Karpas-422 (cell line): ENCODE data around the gene EXOSC9. TPM values are rescaled to one million over a fixed set of nuclear protein-coding genes. Genes with fewer than 3 reads are reported as not detected.

Experiments used
- DNase-seq: peaks from one replicate; pipeline ENCODE4 v3.0.0-alpha.2; 2015
- H2AFZ ChIP-seq: fragments of 200-600 bp; sonication (generic); 2 replicates; pipeline ENCODE4 v1.6.1; 2014; ENCODE audit warnings: antibody characterized with exemption, low read length, mixed read lengths
- H3K27ac ChIP-seq: fragments of 200-600 bp; sonication (generic); 2 replicates; pipeline ENCODE4 v1.5.1; 2014; ENCODE audit warnings: mild to moderate bottlenecking, low read length, moderate library complexity
- H3K27me3 ChIP-seq: fragments of 200-600 bp; sonication (generic); 2 replicates; pipeline ENCODE4 v1.6.1; 2014; ENCODE audit warnings: low read length, mixed read lengths
- H3K36me3 ChIP-seq: fragments of 200-600 bp; sonication (generic); 2 replicates; pipeline ENCODE4 v1.6.1; 2014; ENCODE audit warnings: low read length, mixed read lengths; ENCODE audit not compliant: insufficient read depth
- H3K4me1 ChIP-seq: fragments of 200-600 bp; sonication (generic); 2 replicates; pipeline ENCODE4 v1.6.1; 2014; ENCODE audit warnings: mild to moderate bottlenecking, low read length, mixed read lengths
- H3K4me2 ChIP-seq: fragments of 200-600 bp; sonication (generic); 2 replicates; pipeline ENCODE4 v1.6.1; 2014; ENCODE audit warnings: low read length, low read depth, mild to moderate bottlenecking; ENCODE audit not compliant: poor library complexity, severe bottlenecking
- H3K4me3 ChIP-seq: fragments of 200-600 bp; sonication (generic); 2 replicates; pipeline ENCODE4 v1.5.1; 2014; ENCODE audit warnings: mild to moderate bottlenecking, antibody characterized with exemption, low read length, mixed read lengths
- H3K79me2 ChIP-seq: fragments of 200-600 bp; sonication (generic); 2 replicates; pipeline ENCODE4 v1.6.1; 2014; ENCODE audit warnings: mild to moderate bottlenecking, low read length, mixed read lengths
- H3K9ac ChIP-seq: fragments of 200-600 bp; sonication (generic); 2 replicates; pipeline ENCODE4 v1.6.0; 2014; ENCODE audit warnings: low read length
- H3K9me2 ChIP-seq: fragments of 200-600 bp; sonication (generic), shearing (Covaris generic); replicated peaks from 2 replicates; pipeline ENCODE4 v1.6.0; 2014; ENCODE audit warnings: mild to moderate bottlenecking, low read length, moderate library complexity; ENCODE audit not compliant: insufficient read depth
- H3K9me3 ChIP-seq: fragments of 300-700, 200-600 bp; sonication (generic); 2 replicates; pipeline ENCODE4 v1.6.1; 2014; ENCODE audit warnings: low read length, mixed read lengths
- H4K20me1 ChIP-seq: fragments of 200-600 bp; sonication (generic); 2 replicates; pipeline ENCODE4 v1.6.1; 2014; ENCODE audit warnings: mild to moderate bottlenecking, antibody characterized with exemption, low read length, low read depth; ENCODE audit not compliant: insufficient read depth
- total RNA-seq: library from RNA; depleted of rRNA; stranded (reverse); fragments of >200 nt; shearing (Covaris generic); gene quantifications from 2 replicates; pipeline ENCODE4 v1.2.3, GENCODE V29; 2014; ENCODE audit warnings: low replicate concordance

Gene EXOSC9
- total RNA-seq, 1 experiment from 2014 or later = 38.2 TPM

GRCh38 chr4:121822796-121823504, 21.8 kb downstream of the EXOSC9 start:
- Histone ChIP-seq H3K9me3 (no peaks in the 10 kb centered on the region), H2AFZ (peak overlapping the region; percentile 55; the same call in 1 of the 2 replicates), H3K27me3 (no peaks in the 10 kb centered on the region), H3K4me1 (peaks cover 49% of the 10 kb centered on the region), H3K27ac (peak overlapping the region; percentile 73), H3K4me3 (peak overlapping the region; percentile 91), H3K4me2 (peak overlapping the region; percentile 91), H3K79me2 (peaks cover 51% of the 10 kb centered on the region), H3K36me3 (peaks cover 57% of the 10 kb centered on the region), H3K9ac (peak overlapping the region; percentile 83), H4K20me1 (peaks cover 5% of the 10 kb centered on the region; the same call in 1 of the 2 replicates), H3K9me2 (no peaks in the 10 kb centered on the region)
- peak; percentile 87 for DNase-seq

- peak within 1 kb of the TSS; percentile 83 for H3K9ac ChIP-seq
- DNase-seq = peak; percentile 99
- peak within 1 kb of the TSS; percentile 91 for H3K4me2 ChIP-seq
- peak within 1 kb of the TSS; percentile 73 for H3K27ac ChIP-seq
- peaks cover 44% of the 10 kb centered on the region for H3K79me2 ChIP-seq
- no peaks in the 10 kb centered on the region for H3K27me3 ChIP-seq
- peak within 1 kb of the TSS; percentile 91 for H3K4me3 ChIP-seq
- H3K4me1 ChIP-seq = peaks cover 44% of the 10 kb centered on the region
- peaks cover 50% of the 10 kb centered on the region for H3K36me3 ChIP-seq
- no peaks in the 10 kb centered on the region for H3K9me3 ChIP-seq
- no peaks in the 10 kb centered on the region for H3K9me2 ChIP-seq
- peaks cover 5% of the 10 kb centered on the region; the same call in 1 of the 2 replicates for H4K20me1 ChIP-seq
- peak within 1 kb of the TSS; percentile 55; the same call in 1 of the 2 replicates for H2AFZ ChIP-seq
Measured at GRCh38 chr4:121823505-121824170, 22.5 kb downstream of the EXOSC9 start, which contains the start of gene CCNA2. CCNA2 (minus strand) TSS chr4:121823883; CDS start chr4:121823628, 255 bp downstream.

DNA sequence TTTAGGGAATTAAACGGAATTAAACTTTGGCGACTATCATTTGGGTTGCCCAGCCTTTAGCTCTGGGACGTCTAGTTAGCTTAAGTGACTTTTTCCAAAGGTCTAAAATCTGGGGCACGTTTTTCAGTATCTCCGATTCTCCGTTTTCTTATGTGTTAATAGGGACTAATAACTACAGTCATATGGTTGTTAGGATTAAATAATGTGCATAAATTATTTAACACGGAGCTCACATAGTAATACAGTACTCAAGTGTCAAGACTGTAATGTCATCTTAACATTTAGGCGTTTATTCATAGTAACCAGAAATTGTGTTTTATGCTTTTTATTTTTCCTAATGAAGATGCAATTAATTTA, 23.0 kb downstream of the EXOSC9 start:
- peak overlapping the region; percentile 70 for H3K9ac ChIP-seq
- peaks cover 41% of the 10 kb centered on the region for H3K4me1 ChIP-seq
- peak overlapping the region; percentile 69 for H3K27ac ChIP-seq
- no peak for DNase-seq
- H3K4me3 ChIP-seq = peak overlapping the region; percentile 91
- peaks cover 41% of the 10 kb centered on the region for H3K79me2 ChIP-seq
- no peaks in the 10 kb centered on the region for H3K27me3 ChIP-seq
- H3K9me3 ChIP-seq = no peaks in the 10 kb centered on the region
- H3K4me2 ChIP-seq = peak overlapping the region; percentile 91
- peaks cover 45% of the 10 kb centered on the region for H3K36me3 ChIP-seq
- H4K20me1 ChIP-seq = peaks cover 5% of the 10 kb centered on the region; the same call in 1 of the 2 replicates
- H3K9me2 ChIP-seq = no peaks in the 10 kb centered on the region
- H2AFZ ChIP-seq = peak overlapping the region; percentile 52; the same call in 1 of the 2 replicates

DNA sequence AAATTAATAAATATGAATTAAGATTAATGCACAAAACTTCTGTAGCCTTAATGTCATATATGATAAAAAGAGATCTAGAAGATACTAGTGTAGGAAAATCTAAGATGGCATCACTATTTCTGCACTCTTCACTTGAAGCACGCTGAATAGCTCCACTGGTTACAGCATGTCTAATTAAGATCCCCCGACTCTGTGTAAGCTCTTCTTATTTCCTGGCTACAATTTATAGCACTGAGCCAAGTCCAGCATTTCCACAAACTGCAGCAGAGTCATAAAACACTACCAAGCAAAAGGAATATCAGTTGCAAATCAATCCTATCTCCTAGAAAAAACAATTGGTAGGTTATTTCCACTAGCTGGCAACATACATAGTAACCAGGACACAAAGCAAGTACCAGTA, 23.8 kb downstream of the EXOSC9 start:
- Histone ChIP-seq H3K79me2 (peaks cover 36% of the 10 kb centered on the region), H3K27ac (peak overlapping the region; percentile 45), H3K4me2 (peak overlapping the region; percentile 91), H3K4me1 (peaks cover 36% of the 10 kb centered on the region), H3K36me3 (peaks cover 39% of the 10 kb centered on the region), H3K4me3 (no peak overlapping the region), H3K9ac (no peak overlapping the region), H4K20me1 (peaks cover 5% of the 10 kb centered on the region; the same call in 1 of the 2 replicates), H3K27me3 (no peaks in the 10 kb centered on the region), H3K9me3 (no peaks in the 10 kb centered on the region), H3K9me2 (no peaks in the 10 kb centered on the region), H2AFZ (peak overlapping the region; percentile 81)
- peak; percentile 55 for DNase-seq

- Histone ChIP-seq H3K27ac (no peak overlapping the region), H3K4me3 (no peak overlapping the region)
Measured at GRCh38 chr4:121827853-121828252, 26.7 kb downstream of the EXOSC9 start.

DNA sequence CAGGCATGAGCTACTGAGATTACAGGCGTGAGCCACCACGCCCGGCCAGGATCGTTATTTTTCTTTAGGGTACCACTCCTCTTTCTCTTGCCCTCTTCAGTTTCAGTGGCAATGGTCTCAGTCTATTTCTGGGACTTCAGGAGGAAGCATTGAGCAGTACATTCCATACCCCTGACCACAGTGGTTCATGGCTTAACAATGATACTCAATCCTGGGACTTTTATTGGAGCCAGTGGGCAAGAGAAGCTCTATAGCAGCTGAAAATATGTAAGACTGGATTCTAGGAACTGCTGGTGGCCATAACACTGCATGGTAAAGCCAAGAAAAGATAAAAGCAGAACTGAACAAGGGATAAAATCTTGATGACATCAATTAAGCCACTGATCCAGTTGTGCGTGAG, 28.4 kb downstream of the EXOSC9 start:
- no peak overlapping the region for H3K4me2 ChIP-seq
- no peaks in the 10 kb centered on the region for H3K9me2 ChIP-seq
- H3K4me3 ChIP-seq = no peak overlapping the region
- H4K20me1 ChIP-seq = no peaks in the 10 kb centered on the region
- no peak overlapping the region for H3K9ac ChIP-seq
- H3K27ac ChIP-seq = no peak overlapping the region
- no peaks in the 10 kb centered on the region for H3K27me3 ChIP-seq
- H3K9me3 ChIP-seq = no peaks in the 10 kb centered on the region
- no peaks in the 10 kb centered on the region for H3K79me2 ChIP-seq
- H3K36me3 ChIP-seq = peaks cover 21% of the 10 kb centered on the region; the same call in 1 of the 2 replicates
- no peak for DNase-seq
- H3K4me1 ChIP-seq = peaks cover 7% of the 10 kb centered on the region
- no peak overlapping the region for H2AFZ ChIP-seq

More at GRCh38 chr4:121827853-121828252, 26.7 kb downstream of the EXOSC9 start:
- no peak overlapping the region for H3K9ac ChIP-seq
- H3K4me1 ChIP-seq = peaks cover 12% of the 10 kb centered on the region
- H3K9me3 ChIP-seq = no peaks in the 10 kb centered on the region
- no peaks in the 10 kb centered on the region for H3K9me2 ChIP-seq
- no peak overlapping the region for H2AFZ ChIP-seq
- no peak overlapping the region for H3K4me2 ChIP-seq
- H3K79me2 ChIP-seq = peaks cover 8% of the 10 kb centered on the region
- no peaks in the 10 kb centered on the region for H3K27me3 ChIP-seq
- peaks cover 15% of the 10 kb centered on the region; the same call in 1 of the 2 replicates for H3K36me3 ChIP-seq
- no peak for DNase-seq
- H4K20me1 ChIP-seq = no peaks in the 10 kb centered on the region

DNA sequence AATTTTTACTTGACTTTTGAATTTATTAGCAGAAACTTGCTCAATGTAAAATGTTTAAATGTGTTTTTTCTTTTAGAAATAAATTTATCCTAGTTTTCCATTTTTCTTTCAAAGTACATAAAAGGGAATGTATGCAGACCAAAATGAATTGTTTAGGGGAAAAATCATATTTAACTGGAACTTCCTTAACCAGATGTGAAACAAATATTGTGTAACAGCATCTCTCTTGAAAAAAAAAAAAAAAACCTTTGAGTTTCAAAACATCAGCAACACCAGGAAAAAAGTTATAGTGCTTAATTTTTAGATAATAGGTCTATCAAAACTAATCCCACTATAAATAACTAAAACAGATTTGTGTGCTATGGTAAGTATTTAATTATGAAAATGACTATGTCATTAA, 37.0 kb downstream of the EXOSC9 start:
- DNase-seq = no peak
- H4K20me1 ChIP-seq = no peaks in the 10 kb centered on the region

DNA sequence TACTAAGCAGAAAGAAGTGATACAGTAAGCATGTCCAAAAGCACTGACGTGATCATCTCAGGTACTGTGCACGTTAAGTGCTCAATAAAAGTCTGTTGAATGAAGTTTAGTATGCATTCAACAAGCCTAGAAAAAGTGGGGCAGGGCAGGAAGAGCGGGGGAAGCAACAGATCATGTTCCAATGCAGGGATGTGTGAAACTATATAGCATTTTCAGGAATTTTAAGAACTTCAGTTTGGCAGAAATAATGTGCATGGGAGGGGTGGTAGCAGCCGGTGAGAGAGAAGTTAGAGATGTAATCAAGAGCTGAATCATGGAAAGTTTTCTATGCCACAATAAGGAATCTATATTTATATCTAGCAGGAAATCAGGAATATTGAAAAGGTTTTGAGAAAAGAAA, 41.7 kb downstream of the EXOSC9 start:
- Histone ChIP-seq H3K4me1 (no peaks in the 10 kb centered on the region), H3K27me3 (no peaks in the 10 kb centered on the region), H3K79me2 (no peaks in the 10 kb centered on the region), H3K36me3 (peaks cover 61% of the 10 kb centered on the region), H3K4me2 (no peak overlapping the region), H3K9me3 (no peaks in the 10 kb centered on the region), H3K4me3 (no peak overlapping the region), H3K27ac (no peak overlapping the region), H2AFZ (no peak overlapping the region), H3K9ac (no peak overlapping the region), H4K20me1 (no peaks in the 10 kb centered on the region), H3K9me2 (no peaks in the 10 kb centered on the region)
- DNase-seq = no peak

More for the DNA sequence above, 37.0 kb downstream of the EXOSC9 start:
- no peak overlapping the region for H3K4me2 ChIP-seq
- no peak overlapping the region for H3K27ac ChIP-seq
- H3K9me3 ChIP-seq = no peaks in the 10 kb centered on the region
- H3K79me2 ChIP-seq = no peaks in the 10 kb centered on the region
- no peak overlapping the region for H2AFZ ChIP-seq
- H3K9me2 ChIP-seq = no peaks in the 10 kb centered on the region
- peaks cover 39% of the 10 kb centered on the region for H3K36me3 ChIP-seq
- H3K27me3 ChIP-seq = no peaks in the 10 kb centered on the region
- H3K4me3 ChIP-seq = no peak overlapping the region
- H3K4me1 ChIP-seq = no peaks in the 10 kb centered on the region
- no peak overlapping the region for H3K9ac ChIP-seq
